A549 (cell line): Measurements from ENCODE around the gene SAP130. TPM values are rescaled to one million over a fixed set of nuclear protein-coding genes. Genes with fewer than 3 reads are reported as not detected.

Experiments used
- ATAC-seq, 2 experiments: fragments of 200-7000 bp in 1 of 2; fragments of >200 bp in 1 of 2; cut with Nextera tagmentation in 1 of 2; cut with Tn5 transposase in 1 of 2; 3 replicates each; pipeline versions ENCODE4 v1.8.0 to v1.9.1; 2018 to 2020; ENCODE audit warnings: mild to moderate bottlenecking in 1 of 2, moderate library complexity in 1 of 2
- CTCF ChIA-PET: fragments of 300-600 bp; sonication (Branson Sonifier 250); formaldehyde crosslinking; extraction: SDS; loops from one replicate; lab custom pipeline; 2021; ENCODE audit warnings: antibody characterized with exemption, inconsistent platforms; lab: Yijun Ruan, JAX
- POLR2A ChIA-PET: fragments of 350-600 bp; formaldehyde crosslinking; extraction: SDS; loops from one replicate; lab custom pipeline; 2021; ENCODE audit warnings: antibody characterized with exemption, inconsistent platforms; lab: Yijun Ruan, JAX
- DNase-seq, 2 experiments: peaks; one replicate each; pipeline versions ENCODE4 v3.0.0 to v3.0.0-alpha.2; 2011 to 2016; ENCODE audit warnings: low read depth in 1 of 2, low spot score in 1 of 2
- FAIRE-seq: peaks from 2 replicates; lab custom pipeline; 2011; peaks lifted over from hg19 to GRCh38; lab: Jason Lieb, UNC
- H3K27ac ChIP-seq, 2 experiments: fragments of >200 bp; sonication (Bioruptor Twin); formaldehyde crosslinking; 3 replicates each; pipeline ENCODE4 v1.5.1; 2016 to 2017
- H3K4me1 ChIP-seq: fragments of >200 bp; sonication (Bioruptor Twin); formaldehyde crosslinking; 3 replicates; pipeline ENCODE4 v1.6.1; 2016
- H3K4me2 ChIP-seq: fragments of >200 bp; sonication (Bioruptor Twin); formaldehyde crosslinking; 3 replicates; pipeline ENCODE4 v1.6.1; 2016
- H3K4me3 ChIP-seq: fragments of >200 bp; sonication (Bioruptor Twin); formaldehyde crosslinking; 3 replicates; pipeline ENCODE4 v1.5.1; 2016
- H3K9me3 ChIP-seq: fragments of >200 bp; sonication (Bioruptor Twin); formaldehyde crosslinking; 3 replicates; pipeline ENCODE4 v1.6.1; 2016
- BHLHE40 ChIP-seq: IDR thresholded peaks from 2 replicates; pipeline ENCODE4 v1.6.1; 2012; ENCODE audit warnings: low read depth, low read length, inconsistent platforms
- CBX2 ChIP-seq: fragments of 200-600 bp; sonication (generic); IDR thresholded peaks from 2 replicates; pipeline ENCODE4 v1.6.1; 2016; ENCODE audit warnings: low read depth, mild to moderate bottlenecking, borderline replicate concordance
- CBX8 ChIP-seq: fragments of 200-600 bp; sonication (generic); IDR thresholded peaks from 2 replicates; pipeline ENCODE4 v1.6.1; 2016
- E2F6 ChIP-seq: IDR thresholded peaks from 2 replicates; pipeline ENCODE4 v1.6.1; 2012; ENCODE audit warnings: low read depth, borderline replicate concordance
- ELK1 ChIP-seq: fragments of 150-350 bp; IDR thresholded peaks from 2 replicates; pipeline ENCODE4 v1.6.1; 2014; ENCODE audit warnings: low read depth, mild to moderate bottlenecking, low read length
- EP300 ChIP-seq, 2 experiments: fragments of >200 bp; sonication (Bioruptor Twin); formaldehyde crosslinking; IDR thresholded peaks; 2 replicates in 1 of 2; 3 replicates in 1 of 2; pipeline ENCODE4 v1.6.1; 2016 to 2017
- FOSB ChIP-seq: fragments of 250-450 bp; sonication (Bioruptor Pico); IDR thresholded peaks from 2 replicates; pipeline ENCODE4 v1.5.0; 2020; ENCODE audit warnings: mild to moderate bottlenecking, moderate library complexity
- GATA3 ChIP-seq: IDR thresholded peaks from 2 replicates; pipeline ENCODE4 v1.6.1; 2012; ENCODE audit warnings: borderline replicate concordance
- HES2 ChIP-seq: fragments of >200 bp; sonication (Bioruptor Twin); formaldehyde crosslinking; IDR thresholded peaks from 2 replicates; pipeline ENCODE4 v1.6.1; 2016
- HOXA7 ChIP-seq: fragments of 250-450 bp; sonication (Bioruptor Pico); IDR thresholded peaks from 2 replicates; pipeline ENCODE4 v1.5.0; 2020; ENCODE audit warnings: mild to moderate bottlenecking, moderate library complexity
- KDM1A ChIP-seq: fragments of 200-600 bp; sonication (generic); IDR thresholded peaks from 2 replicates; pipeline ENCODE4 v1.6.1; 2016; ENCODE audit warnings: low read depth, mild to moderate bottlenecking
- MAZ ChIP-seq: fragments of 150-350 bp; IDR thresholded peaks from 2 replicates; pipeline ENCODE4 v1.6.1; 2014; ENCODE audit warnings: antibody characterized with exemption, low read depth, low read length, borderline replicate concordance
- NPAS2 ChIP-seq: fragments of 250-450 bp; sonication (Bioruptor Pico); IDR thresholded peaks from 2 replicates; pipeline ENCODE4 v1.8.0; 2022; ENCODE audit warnings: mild to moderate bottlenecking, moderate library complexity, borderline replicate concordance
- REST ChIP-seq: fragments of 200-600 bp; sonication (generic); IDR thresholded peaks from 2 replicates; pipeline ENCODE4 v1.6.1; 2016; ENCODE audit warnings: antibody characterized with exemption, mild to moderate bottlenecking, moderate library complexity
- TP53 ChIP-seq: fragments of 250-450 bp; sonication (Bioruptor Pico); IDR thresholded peaks from 2 replicates; pipeline ENCODE4 v1.5.0; 2021; ENCODE audit warnings: mild to moderate bottlenecking, moderate library complexity
- ZNF302 ChIP-seq: fragments of 250-450 bp; sonication (Bioruptor Pico); IDR thresholded peaks from 2 replicates; pipeline ENCODE4 v1.9.0; 2021; ENCODE audit warnings: inconsistent platforms, mild to moderate bottlenecking, moderate library complexity
- WGBS: methylation state at CpG from one replicate; pipeline ENCODE4 v1.1.6; 2017; ENCODE audit errors: missing lambda C conversion rate; 5-methylcytosine and 5-hydroxymethylcytosine counted together
- polyA plus RNA-seq, 4 experiments: library from polyadenylated mRNA; depleted of rRNA in 3 of 4; stranded (reverse); fragments of >200 nt; fragmentation: RNase III in 1 of 4; extraction: RNeasy Plus Mini Kit Qiagen cat#74134 plus additional on column Dnase treatment in 1 of 4; gene quantifications; 2 replicates in 3 of 4; 3 replicates in 1 of 4; pipeline ENCODE4 v1.2.3, GENCODE V29; 2011 to 2017

The SAP130 gene
- polyA plus RNA-seq, 2 of the 4 experiments (the other 2 are of a cell fraction), result 13.9 to 15.1 TPM

- ATAC-seq, result no peak
- 87% methylated on average over 6 of the region's 6 CpGs for WGBS
- TF ChIP-seq BHLHE40, result no peak
- no peak for TF ChIP-seq E2F6
- no peak for TF ChIP-seq HOXA7 (CRISPR knock-in tag)
- no peak for TF ChIP-seq ZNF302 (CRISPR knock-in tag)
- TF ChIP-seq ELK1, result no peak
- no peak for TF ChIP-seq FOSB (CRISPR knock-in tag)
- TF ChIP-seq TP53 (CRISPR knock-in tag), result no peak
- Histone ChIP-seq H3K4me1 (no peaks in the 10 kb centered on the region), H3K4me2 (no peak overlapping the region), H3K27ac (no peak overlapping the region), H3K4me3 (no peak overlapping the region), H3K9me3 (no peaks in the 10 kb centered on the region)
- DNase-seq, result no peak
- ChIA-PET POLR2A (no interaction called here), CTCF (interaction anchor here (1.7 kb wide), 1 partner anchor 10 kb away, joined by 7 read pairs; no protein-coding TSS in a partner anchor)
- no peak for FAIRE-seq
Observed at GRCh38 chr2:127957240-127957639, 70.6 kb downstream of the SAP130 start.

GRCh38 chr2:127954857-127955256 lies 73.0 kb downstream of the SAP130 start:
- WGBS, result 97% methylated on average over 8 of the region's 8 CpGs
- no peak for DNase-seq
- H3K27ac ChIP-seq, result no peak overlapping the region
- ATAC-seq, result no peak
- H3K4me2 ChIP-seq, result no peak overlapping the region
- POLR2A ChIA-PET, result no interaction called here
- no peak for FAIRE-seq
- no peak overlapping the region for H3K4me3 ChIP-seq
- TF ChIP-seq KDM1A, result no peak
- no peak for TF ChIP-seq REST
- TF ChIP-seq MAZ, result no peak
- TF ChIP-seq NPAS2, result no peak
- no peak for TF ChIP-seq GATA3
- no peak for TF ChIP-seq FOSB (CRISPR knock-in tag)
- no peak for TF ChIP-seq CBX2
- no peak for TF ChIP-seq CBX8
- TF ChIP-seq, all 56 proteins: peak for 0
- CTCF ChIA-PET, result no interaction called here
- Histone ChIP-seq H3K9me3 (no peaks in the 10 kb centered on the region), H3K4me1 (no peaks in the 10 kb centered on the region)

- CTCF ChIA-PET, result no interaction called here
- TF ChIP-seq NPAS2 (no peak), KDM1A (no peak), HES2 (no peak), EP300 (IDR thresholded peaks at IDR 0.05) (no peak), CBX8 (no peak)
- POLR2A ChIA-PET, result no interaction called here
- Histone ChIP-seq H3K4me3 (no peak overlapping the region), H3K4me2 (no peak overlapping the region), H3K27ac (no peak overlapping the region), H3K4me1 (no peaks in the 10 kb centered on the region), H3K9me3 (no peaks in the 10 kb centered on the region)
- no peak for DNase-seq
- no peak for FAIRE-seq
- 93% methylated on average over 2 of the region's 2 CpGs for WGBS
- no peak for ATAC-seq
Observed at GRCh38 chr2:127953849-127954248, 74.0 kb downstream of the SAP130 start.
